GM12892 (cell line): ENCODE results near the gene LRRC75A.

Source experiments
- POLR2A ChIP-seq: IDR thresholded peaks from 2 replicates; pipeline ENCODE4 v1.6.1; 2011; ENCODE audit warnings: low read depth, low read length, control low read depth
- POLR2AphosphoS5 ChIP-seq: IDR thresholded peaks from 2 replicates; pipeline ENCODE4 v1.6.1; 2011; ENCODE audit warnings: low read depth, low read length, control low read depth
- TAF1 ChIP-seq: IDR thresholded peaks from 2 replicates; pipeline ENCODE4 v1.6.1; 2011; ENCODE audit warnings: low read depth, mild to moderate bottlenecking, control low read depth, low read length, borderline replicate concordance

GRCh38 chr17:16422416-16422815, 69.6 kb downstream of the LRRC75A start:
- no peak for TF ChIP-seq TAF1
- TF ChIP-seq POLR2AphosphoS5 = no peak
- TF ChIP-seq POLR2A = no peak
